K562 (cell line): ENCODE data around the gene ETS2. TPM values are rescaled to one million over a fixed set of nuclear protein-coding genes. Genes with fewer than 3 reads are reported as not detected.

Source experiments
- BDP1 ChIP-seq: IDR thresholded peaks from 3 replicates; pipeline ENCODE4 v1.6.1; 2011; ENCODE audit not compliant: insufficient read length, insufficient read depth
- EWSR1 ChIP-seq: fragments of 450-650 bp; IDR thresholded peaks from 2 replicates; pipeline ENCODE4 v1.6.1; 2018; ENCODE audit warnings: borderline replicate concordance, mild to moderate bottlenecking, low read depth, moderate library complexity; ENCODE audit not compliant: partially characterized antibody
- GATAD2B ChIP-seq: fragments of 450-650 bp; IDR thresholded peaks from 2 replicates; pipeline ENCODE4 v1.6.1; 2017; ENCODE audit warnings: mild to moderate bottlenecking, borderline replicate concordance
- HDAC1 ChIP-seq, 2 experiments: fragments of 450-650 bp; IDR thresholded peaks; 2 replicates each; pipeline ENCODE4 v1.6.1; 2016 to 2017; ENCODE audit warnings: inconsistent platforms in 1 of 2, mild to moderate bottlenecking in 1 of 2, moderate library complexity in 1 of 2
- HEY1 ChIP-seq: fragments of 250-450 bp; sonication (Bioruptor Pico); IDR thresholded peaks from 2 replicates; pipeline ENCODE4 v1.5.0; 2020; ENCODE audit warnings: mild to moderate bottlenecking, moderate library complexity, borderline replicate concordance
- KLF1 ChIP-seq: fragments of 450-650 bp; IDR thresholded peaks from 2 replicates; pipeline ENCODE4 v1.6.1; 2016; ENCODE audit warnings: missing genetic modification characterization, missing compliant biosample characterization
- KLF6 ChIP-seq: fragments of 250-450 bp; sonication (Bioruptor Pico); IDR thresholded peaks from 2 replicates; pipeline ENCODE4 v1.4.0; 2020; ENCODE audit warnings: mild to moderate bottlenecking, moderate library complexity, borderline replicate concordance
- MAFF ChIP-seq: IDR thresholded peaks from 2 replicates; pipeline ENCODE4 v1.6.1; 2012; ENCODE audit warnings: low read length, improper control_type of control experiment
- MCM3 ChIP-seq: fragments of 450-650 bp; IDR thresholded peaks from 2 replicates; pipeline ENCODE4 v1.6.1; 2016
- MIER1 ChIP-seq: fragments of 450-650 bp; IDR thresholded peaks from 2 replicates; pipeline ENCODE4 v1.6.1; 2016; ENCODE audit warnings: antibody characterized with exemption, mild to moderate bottlenecking, low read depth
- NFRKB ChIP-seq: fragments of 450-650 bp; IDR thresholded peaks from 2 replicates; pipeline ENCODE4 v1.6.1; 2016; ENCODE audit warnings: low read depth
- NR2F6 ChIP-seq: fragments of 450-650 bp; formaldehyde crosslinking; IDR thresholded peaks from 2 replicates; pipeline ENCODE4 v1.4.0; 2020; ENCODE audit warnings: mild to moderate bottlenecking
- OTX1 ChIP-seq: fragments of 450-650 bp; formaldehyde crosslinking; IDR thresholded peaks from 2 replicates; pipeline ENCODE4 v1.4.0; 2022; ENCODE audit warnings: mild to moderate bottlenecking
- RBM34 ChIP-seq: fragments of 200-400 bp; formaldehyde crosslinking; IDR thresholded peaks from 2 replicates; pipeline ENCODE4 v1.6.1; 2018; ENCODE audit warnings: low read length, borderline replicate concordance; ENCODE audit not compliant: insufficient read depth
- RFX5 ChIP-seq: IDR thresholded peaks from 2 replicates; pipeline ENCODE4 v1.6.1; 2011; ENCODE audit warnings: low read depth, mild to moderate bottlenecking, improper control_type of control experiment, low read length
- SIRT6 ChIP-seq: IDR thresholded peaks from one replicate; pipeline ENCODE4 v1.6.1; 2012; ENCODE audit warnings: low read depth, mild to moderate bottlenecking, control low read depth, inconsistent platforms, low read length, moderate library complexity
- SMARCB1 ChIP-seq: IDR thresholded peaks from 2 replicates; pipeline ENCODE4 v1.6.1; 2011; ENCODE audit warnings: improper control_type of control experiment, low read depth; ENCODE audit not compliant: insufficient read length
- TAL1 ChIP-seq: fragments of 450-650 bp; IDR thresholded peaks from 2 replicates; pipeline ENCODE4 v1.6.1; 2016; ENCODE audit warnings: mild to moderate bottlenecking
- ZHX1 ChIP-seq: fragments of 150-350 bp; conservative IDR thresholded peaks from 2 replicates; pipeline ENCODE4 v1.6.1; 2014; ENCODE audit warnings: low read length
- ZNF12 ChIP-seq: sonication (generic); formaldehyde crosslinking; IDR thresholded peaks from 2 replicates; pipeline ENCODE4 v1.4.0; 2020; ENCODE audit warnings: mild to moderate bottlenecking, missing genetic modification reagents
- ZNF311 ChIP-seq: fragments of 250-450 bp; sonication (Bioruptor Pico); IDR thresholded peaks from 2 replicates; pipeline ENCODE4 v1.4.0; 2020; ENCODE audit warnings: mild to moderate bottlenecking, moderate library complexity
- polyA plus RNA-seq, 8 experiments: library from polyadenylated mRNA; depleted of rRNA in 4 of 8; stranded (reverse) in 5 of 8; unstranded in 3 of 8; fragments of >200 nt; fragmentation: Nextera tagmentation in 2 of 8; fragmentation: Illumina TruSeq in 1 of 8; extraction: Ambion mirVana in 2 of 8; extraction: Trizol in 1 of 8; gene quantifications; 2 replicates each; pipeline versions ENCODE4 v1.2.1 to v1.2.3, GENCODE V29; 2011 to 2014; ENCODE audit warnings: inconsistent platforms in 1 of 8, missing spikeins in 1 of 8
- total RNA-seq, 7 experiments: library from RNA; depleted of rRNA in 6 of 7; stranded (reverse); fragments of >200 nt in 6 of 7; fragmentation: Illumina TruSeq in 2 of 7; extraction: Trizol in 2 of 7; gene quantifications; 2 replicates each; pipeline versions ENCODE4 v1.2.1 to v1.2.3, GENCODE V29; 2011 to 2021; ENCODE audit warnings: low replicate concordance in 1 of 7
- TF ChIP-seq, protein P1 (sequence below), 2 experiments: IDR thresholded peaks; 2 replicates each; pipeline ENCODE4 v1.6.1; 2011; ENCODE audit warnings: borderline replicate concordance in 1 of 2, control low read depth in 1 of 2, low read depth in 1 of 2, low read length in 1 of 2, mild to moderate bottlenecking in 1 of 2, mixed read lengths in 1 of 2, moderate library complexity in 1 of 2; ENCODE audit not compliant: insufficient read depth in 1 of 2, insufficient read length in 1 of 2, poor library complexity in 1 of 2, severe bottlenecking in 1 of 2; ENCODE audit errors: extremely low read depth in 1 of 2
- TF ChIP-seq, protein P2 (sequence below): fragments of 450-650 bp; IDR thresholded peaks from 2 replicates; pipeline ENCODE4 v1.6.1; 2016; ENCODE audit warnings: missing biosample characterization, missing genetic modification characterization
- TF ChIP-seq, protein P3 (sequence below): sonication (generic); formaldehyde crosslinking; IDR thresholded peaks from 2 replicates; pipeline ENCODE4 v1.8.1; 2023; ENCODE audit warnings: mild to moderate bottlenecking, missing genetic modification reagents

The ETS2 gene
- total and polyA plus RNA-seq, 9 of the 15 experiments (the other 6 are each of a cell fraction or from before 2014, with no cell fraction given) = 1.7 to 24.4 (median 12.2) TPM

DNA sequence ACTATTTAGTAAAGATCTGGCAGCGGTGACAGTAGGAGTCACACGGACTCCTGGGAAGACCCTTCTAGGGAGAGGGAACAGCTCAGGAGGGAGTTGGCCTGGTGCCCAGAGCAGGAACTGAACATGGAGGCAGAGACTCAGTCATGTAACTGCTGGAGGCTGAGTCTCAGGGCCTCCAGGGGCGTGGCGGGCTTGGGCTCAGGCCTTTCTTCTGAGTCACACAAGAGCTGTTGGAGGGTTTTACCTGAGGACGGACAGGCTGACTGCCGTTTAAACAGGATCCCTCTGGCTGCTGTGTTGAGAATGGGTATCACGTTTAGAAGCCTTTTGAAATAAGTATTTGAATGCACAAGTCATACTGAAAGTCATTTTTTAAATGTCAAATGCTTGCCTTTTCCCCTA lies 7.2 kb upstream of the ETS2 start (continued):
- TF ChIP-seq, protein P1, sequence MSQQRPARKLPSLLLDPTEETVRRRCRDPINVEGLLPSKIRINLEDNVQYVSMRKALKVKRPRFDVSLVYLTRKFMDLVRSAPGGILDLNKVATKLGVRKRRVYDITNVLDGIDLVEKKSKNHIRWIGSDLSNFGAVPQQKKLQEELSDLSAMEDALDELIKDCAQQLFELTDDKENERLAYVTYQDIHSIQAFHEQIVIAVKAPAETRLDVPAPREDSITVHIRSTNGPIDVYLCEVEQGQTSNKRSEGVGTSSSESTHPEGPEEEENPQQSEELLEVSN (IDR thresholded peaks at IDR 0.05; ENCODE audit: borderline replicate concordance in 1 of 2, extremely low read depth in 1 of 2, insufficient read depth in 1 of 2, insufficient read length in 1 of 2, low read depth in 1 of 2, low read length in 1 of 2, poor library complexity in 1 of 2, severe bottlenecking in 1 of 2) = peak in 1 of 2 experiments; percentile 48
- TF ChIP-seq HDAC1 (IDR thresholded peaks at IDR 0.05) (no peak), ZNF12 (CRISPR knock-in tag) (no peak), KLF1 (tag) (no peak), NFRKB (peak; percentile 49; the same call in 1 of the 2 replicates), EWSR1 (no peak), RFX5 (no peak), BDP1 (no peak), ZHX1 (no peak), GATAD2B (no peak), SIRT6 (no peak), TAL1 (no peak), MCM3 (no peak), SMARCB1 (peak; percentile 72), KLF6 (CRISPR knock-in tag) (peak; percentile 18; the same call in 1 of the 2 replicates), NR2F6 (CRISPR knock-in tag) (no peak), OTX1 (CRISPR knock-in tag) (no peak), MAFF (no peak), MIER1 (no peak), HEY1 (CRISPR knock-in tag) (no peak), ZNF311 (CRISPR knock-in tag) (no peak), RBM34 (no peak)
- TF ChIP-seq, protein P2, sequence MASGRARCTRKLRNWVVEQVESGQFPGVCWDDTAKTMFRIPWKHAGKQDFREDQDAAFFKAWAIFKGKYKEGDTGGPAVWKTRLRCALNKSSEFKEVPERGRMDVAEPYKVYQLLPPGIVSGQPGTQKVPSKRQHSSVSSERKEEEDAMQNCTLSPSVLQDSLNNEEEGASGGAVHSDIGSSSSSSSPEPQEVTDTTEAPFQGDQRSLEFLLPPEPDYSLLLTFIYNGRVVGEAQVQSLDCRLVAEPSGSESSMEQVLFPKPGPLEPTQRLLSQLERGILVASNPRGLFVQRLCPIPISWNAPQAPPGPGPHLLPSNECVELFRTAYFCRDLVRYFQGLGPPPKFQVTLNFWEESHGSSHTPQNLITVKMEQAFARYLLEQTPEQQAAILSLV (tag) = no peak
- TF ChIP-seq, protein P3, sequence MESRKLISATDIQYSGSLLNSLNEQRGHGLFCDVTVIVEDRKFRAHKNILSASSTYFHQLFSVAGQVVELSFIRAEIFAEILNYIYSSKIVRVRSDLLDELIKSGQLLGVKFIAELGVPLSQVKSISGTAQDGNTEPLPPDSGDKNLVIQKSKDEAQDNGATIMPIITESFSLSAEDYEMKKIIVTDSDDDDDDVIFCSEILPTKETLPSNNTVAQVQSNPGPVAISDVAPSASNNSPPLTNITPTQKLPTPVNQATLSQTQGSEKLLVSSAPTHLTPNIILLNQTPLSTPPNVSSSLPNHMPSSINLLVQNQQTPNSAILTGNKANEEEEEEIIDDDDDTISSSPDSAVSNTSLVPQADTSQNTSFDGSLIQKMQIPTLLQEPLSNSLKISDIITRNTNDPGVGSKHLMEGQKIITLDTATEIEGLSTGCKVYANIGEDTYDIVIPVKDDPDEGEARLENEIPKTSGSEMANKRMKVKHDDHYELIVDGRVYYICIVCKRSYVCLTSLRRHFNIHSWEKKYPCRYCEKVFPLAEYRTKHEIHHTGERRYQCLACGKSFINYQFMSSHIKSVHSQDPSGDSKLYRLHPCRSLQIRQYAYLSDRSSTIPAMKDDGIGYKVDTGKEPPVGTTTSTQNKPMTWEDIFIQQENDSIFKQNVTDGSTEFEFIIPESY (CRISPR knock-in tag) = no peak
